SU-DHL-6 (cell line): Measurements from ENCODE around the gene KCNJ12.

Source experiments
- H2AFZ ChIP-seq: fragments of 200-600 bp; sonication (generic); 2 replicates; pipeline ENCODE4 v1.6.1; 2014; ENCODE audit warnings: low read depth, mild to moderate bottlenecking, moderate library complexity, mixed read lengths, antibody characterized with exemption, low read length; ENCODE audit not compliant: severe bottlenecking
- H3F3A ChIP-seq: fragments of 200-600 bp; shearing (Covaris generic); 2 replicates; pipeline ENCODE4 v1.6.0; 2016; ENCODE audit warnings: antibody characterized with exemption, mild to moderate bottlenecking; ENCODE audit not compliant: insufficient read depth
- H3K27ac ChIP-seq: fragments of 200-600 bp; sonication (generic); 2 replicates; pipeline ENCODE4 v1.5.1; 2016; ENCODE audit warnings: low read depth, mild to moderate bottlenecking, low read length, moderate library complexity, mixed read lengths
- H3K27me3 ChIP-seq: fragments of 200-600 bp; sonication (generic), shearing (Covaris generic); 2 replicates; pipeline ENCODE4 v1.6.0; 2014; ENCODE audit warnings: mild to moderate bottlenecking, low read length
- H3K36me3 ChIP-seq: fragments of 200-600 bp; sonication (generic); 2 replicates; pipeline ENCODE4 v1.6.1; 2014; ENCODE audit warnings: mild to moderate bottlenecking, low read length, mixed read lengths
- H3K4me2 ChIP-seq: fragments of 300-600, 200-600 bp; shearing (Covaris generic), sonication (generic); 2 replicates; pipeline ENCODE4 v1.6.0; 2014; ENCODE audit warnings: low read length, low read depth, mild to moderate bottlenecking; ENCODE audit not compliant: poor library complexity, severe bottlenecking
- H3K4me3 ChIP-seq: fragments of 200-600 bp; sonication (generic); 2 replicates; pipeline ENCODE4 v1.5.1; 2014; ENCODE audit warnings: antibody characterized with exemption, low read length, mild to moderate bottlenecking, mixed read lengths; ENCODE audit not compliant: insufficient read depth, poor library complexity, severe bottlenecking
- H3K79me2 ChIP-seq: fragments of 200-600 bp; sonication (generic); 2 replicates; pipeline ENCODE4 v1.6.1; 2014; ENCODE audit warnings: mild to moderate bottlenecking, low read length, moderate library complexity; ENCODE audit not compliant: insufficient read depth
- H3K9ac ChIP-seq: fragments of 200-600 bp; sonication (generic); 2 replicates; pipeline ENCODE4 v1.7.0; 2014; ENCODE audit warnings: mild to moderate bottlenecking, low read length
- H3K9me2 ChIP-seq: fragments of 200-600 bp; sonication (generic); replicated peaks from 2 replicates; pipeline ENCODE4 v1.6.1; 2014; ENCODE audit warnings: low read length; ENCODE audit not compliant: insufficient read depth
- H3K9me3 ChIP-seq: fragments of 200-600 bp; sonication (generic); 2 replicates; pipeline ENCODE4 v1.6.1; 2014; ENCODE audit warnings: low read length, mixed read lengths; ENCODE audit not compliant: insufficient read depth
- H4K20me1 ChIP-seq: fragments of 200-600 bp; sonication (generic); 2 replicates; pipeline ENCODE4 v1.6.1; 2014; ENCODE audit warnings: low read depth, mild to moderate bottlenecking, antibody characterized with exemption, low read length, moderate library complexity, mixed read lengths
- EZH2phosphoT487 ChIP-seq: fragments of 200-600 bp; sonication (generic), shearing (Covaris generic); conservative IDR thresholded peaks from 2 replicates; pipeline ENCODE4 v1.6.1; 2018; ENCODE audit warnings: mild to moderate bottlenecking, antibody characterized with exemption, low read length, moderate library complexity, mixed read lengths
- TF ChIP-seq, protein P1 (sequence below): fragments of 200-600 bp; sonication (generic); IDR thresholded peaks from one replicate; pipeline ENCODE4 v1.5.1; 2017; ENCODE audit warnings: antibody characterized with exemption, mild to moderate bottlenecking, low read length, moderate library complexity; ENCODE audit not compliant: insufficient read depth, poor library complexity, severe bottlenecking

KCNJ12 gene

DNA sequence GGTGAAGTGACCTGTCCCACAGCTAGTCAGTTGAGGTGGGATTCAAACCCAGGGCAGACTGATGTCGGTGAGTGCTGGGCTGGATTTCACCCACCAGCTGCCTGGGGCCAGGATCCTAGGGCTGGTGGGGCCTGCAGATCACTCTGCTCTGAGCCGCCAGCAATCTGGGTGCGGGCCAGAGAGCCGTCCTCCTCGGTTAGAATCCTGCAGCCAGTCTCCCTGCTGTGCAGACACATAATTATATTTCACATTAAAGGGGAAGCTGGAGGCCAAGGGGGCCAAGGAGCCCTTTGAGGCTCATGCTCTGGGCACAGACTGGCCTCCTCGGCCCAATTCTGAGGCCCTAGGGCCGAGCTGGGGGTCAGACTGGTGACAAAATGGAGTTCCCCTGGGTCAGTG lies 996 bp upstream of the KCNJ12 start:
- Histone ChIP-seq H3K4me2 (no peak overlapping the region), H3K79me2 (no peaks in the 10 kb centered on the region), H3K9me3 (no peaks in the 10 kb centered on the region), H3K9ac (no peak overlapping the region), H3K9me2 (no peaks in the 10 kb centered on the region), H2AFZ (no peak overlapping the region), H3F3A (no peaks in the 10 kb centered on the region), H3K27ac (no peak overlapping the region), H4K20me1 (no peaks in the 10 kb centered on the region), H3K36me3 (no peaks in the 10 kb centered on the region), H3K4me3 (no peak overlapping the region), H3K27me3 (no peaks in the 10 kb centered on the region)
- TF ChIP-seq, protein P1, sequence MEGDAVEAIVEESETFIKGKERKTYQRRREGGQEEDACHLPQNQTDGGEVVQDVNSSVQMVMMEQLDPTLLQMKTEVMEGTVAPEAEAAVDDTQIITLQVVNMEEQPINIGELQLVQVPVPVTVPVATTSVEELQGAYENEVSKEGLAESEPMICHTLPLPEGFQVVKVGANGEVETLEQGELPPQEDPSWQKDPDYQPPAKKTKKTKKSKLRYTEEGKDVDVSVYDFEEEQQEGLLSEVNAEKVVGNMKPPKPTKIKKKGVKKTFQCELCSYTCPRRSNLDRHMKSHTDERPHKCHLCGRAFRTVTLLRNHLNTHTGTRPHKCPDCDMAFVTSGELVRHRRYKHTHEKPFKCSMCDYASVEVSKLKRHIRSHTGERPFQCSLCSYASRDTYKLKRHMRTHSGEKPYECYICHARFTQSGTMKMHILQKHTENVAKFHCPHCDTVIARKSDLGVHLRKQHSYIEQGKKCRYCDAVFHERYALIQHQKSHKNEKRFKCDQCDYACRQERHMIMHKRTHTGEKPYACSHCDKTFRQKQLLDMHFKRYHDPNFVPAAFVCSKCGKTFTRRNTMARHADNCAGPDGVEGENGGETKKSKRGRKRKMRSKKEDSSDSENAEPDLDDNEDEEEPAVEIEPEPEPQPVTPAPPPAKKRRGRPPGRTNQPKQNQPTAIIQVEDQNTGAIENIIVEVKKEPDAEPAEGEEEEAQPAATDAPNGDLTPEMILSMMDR, result no peak
- no peak for TF ChIP-seq EZH2phosphoT487

DNA sequence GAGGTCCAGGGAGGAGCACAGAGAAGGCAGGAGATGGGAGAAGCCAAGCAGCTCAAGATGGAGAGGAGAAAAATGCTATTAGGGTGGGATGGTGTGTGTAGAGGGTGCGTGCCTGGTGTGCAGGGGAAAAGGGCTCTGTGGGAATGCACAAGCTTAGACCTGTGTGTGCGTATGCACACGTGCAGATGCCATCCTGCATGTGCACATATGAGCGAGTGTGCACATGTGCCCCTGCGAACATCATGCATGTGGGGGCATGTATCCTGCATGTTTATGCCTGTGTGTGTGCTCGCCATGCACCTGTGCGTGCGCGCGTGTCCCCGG lies 438 bp upstream of the KCNJ12 start:
- H3K4me3 ChIP-seq, result no peak overlapping the region
- no peaks in the 10 kb centered on the region for H3K79me2 ChIP-seq
- no peak overlapping the region for H3K9ac ChIP-seq
- H3K27me3 ChIP-seq, result no peaks in the 10 kb centered on the region
- H3F3A ChIP-seq, result no peaks in the 10 kb centered on the region
- H3K9me2 ChIP-seq, result no peaks in the 10 kb centered on the region
- H3K36me3 ChIP-seq, result no peaks in the 10 kb centered on the region
- no peaks in the 10 kb centered on the region for H3K9me3 ChIP-seq
- TF ChIP-seq, protein P1, result no peak
- H4K20me1 ChIP-seq, result no peaks in the 10 kb centered on the region
- H2AFZ ChIP-seq, result no peak overlapping the region
- no peak overlapping the region for H3K4me2 ChIP-seq
- no peak overlapping the region for H3K27ac ChIP-seq

DNA sequence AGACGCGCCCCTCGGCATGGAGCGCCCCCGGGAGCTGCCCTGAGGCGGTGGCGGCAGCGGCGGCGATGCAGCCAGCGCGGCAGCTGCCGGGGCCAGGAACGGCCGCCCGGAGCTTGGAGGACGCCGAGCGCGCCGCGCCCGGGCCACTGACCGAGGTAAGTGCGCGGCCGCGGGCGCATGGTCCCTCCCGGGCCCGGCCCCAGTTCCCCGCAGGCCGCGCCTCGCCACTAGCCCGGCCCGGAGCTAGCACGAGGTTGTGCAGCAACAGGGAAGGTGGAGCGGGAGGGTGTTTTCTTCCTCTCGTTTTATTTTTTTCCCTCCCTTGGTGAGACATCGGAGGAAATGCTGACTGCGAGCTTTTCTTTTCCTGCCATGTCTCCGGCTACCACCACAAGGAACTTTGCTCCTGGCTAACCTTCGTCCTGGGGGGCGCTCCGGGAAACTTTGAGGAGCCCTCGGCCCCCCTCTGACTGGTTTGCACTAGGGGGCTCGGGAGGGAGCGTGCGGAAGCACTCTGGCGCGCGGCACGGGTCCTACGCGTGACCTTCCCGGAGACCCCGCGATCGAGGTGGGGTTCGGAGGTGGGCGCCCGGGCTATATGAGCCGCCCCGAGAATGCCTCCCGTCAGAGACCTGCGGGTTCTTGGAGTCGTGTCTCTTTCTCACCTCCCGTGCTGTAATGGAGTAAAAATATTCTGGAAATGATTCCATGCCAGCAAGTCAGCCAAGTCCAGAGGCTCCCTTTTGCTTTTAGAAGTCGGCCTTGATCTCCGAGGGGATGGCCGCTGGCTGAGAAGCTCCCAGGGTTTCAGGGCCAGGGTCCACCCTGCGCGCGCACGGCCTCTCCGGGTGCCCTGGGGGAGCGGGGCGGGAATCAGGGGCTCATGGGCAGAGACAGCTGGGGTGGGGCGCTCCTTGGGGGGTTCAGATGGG lies 868 bp downstream of the KCNJ12 start:
- H2AFZ ChIP-seq, result no peak overlapping the region
- no peaks in the 10 kb centered on the region for H3F3A ChIP-seq
- no peaks in the 10 kb centered on the region for H3K27me3 ChIP-seq
- H3K4me3 ChIP-seq, result no peak overlapping the region
- H4K20me1 ChIP-seq, result no peaks in the 10 kb centered on the region
- H3K36me3 ChIP-seq, result no peaks in the 10 kb centered on the region
- H3K27ac ChIP-seq, result no peak overlapping the region
- H3K4me2 ChIP-seq, result no peak overlapping the region
- H3K9me2 ChIP-seq, result no peaks in the 10 kb centered on the region
- no peak overlapping the region for H3K9ac ChIP-seq
- no peaks in the 10 kb centered on the region for H3K79me2 ChIP-seq
- TF ChIP-seq, protein P1, result no peak
- TF ChIP-seq EZH2phosphoT487, result no peak
- no peaks in the 10 kb centered on the region for H3K9me3 ChIP-seq
